Natural killer cell treated with Interleukin-12 subunit alpha and Interleukin-12 subunit beta and Interleukin-15 and Interleukin-18, amount 100 ng/mL, for 72 hours (primary cell): ENCODE results near the gene CALHM5. TPM values are rescaled to one million over a fixed set of nuclear protein-coding genes. Genes with fewer than 3 reads are reported as not detected.

Source experiments
- ATAC-seq, 2 donors: fragments of 150-1000 bp; cut with Tn5 transposase in 1 of 2; sonication (Bioruptor Pico), chemical (Tn5 transposase) in 1 of 2; 2 replicates each; pipeline ENCODE4 v1.10.0; 2021
- DNase-seq: peaks from one replicate; pipeline ENCODE4 v3.0.0; 2022; ENCODE audit warnings: low spot score
- H3K27ac Mint-ChIP-seq, 2 donors: 1 replicate in 1 of 2; 2 replicates in 1 of 2; pipeline ENCODE4 v1.8.0; 2022; ENCODE audit warnings: mixed read lengths in 2 of 2, mild to moderate bottlenecking in 1 of 2, moderate library complexity in 1 of 2
- H3K27me3 Mint-ChIP-seq, 2 donors: 1 replicate in 1 of 2; 2 replicates in 1 of 2; pipeline ENCODE4 v1.8.0; 2022; ENCODE audit warnings: mixed read lengths in 2 of 2
- H3K36me3 Mint-ChIP-seq: one replicate; pipeline ENCODE4 v1.8.0; 2022; ENCODE audit warnings: mixed read lengths
- H3K4me1 Mint-ChIP-seq, 2 donors: 1 replicate in 1 of 2; 2 replicates in 1 of 2; pipeline ENCODE4 v1.8.0; 2022; ENCODE audit warnings: low read depth in 2 of 2, mixed read lengths in 2 of 2, mild to moderate bottlenecking in 1 of 2
- H3K4me3 Mint-ChIP-seq: one replicate; pipeline ENCODE4 v1.8.0; 2022; ENCODE audit warnings: mixed read lengths
- H3K9me3 Mint-ChIP-seq: 2 replicates; pipeline ENCODE4 v1.8.0; 2022; ENCODE audit warnings: mixed read lengths
- total RNA-seq, 2 donors: library from RNA; stranded (reverse); gene quantifications; one replicate each; pipeline ENCODE4 v1.2.3, GENCODE V29; 2022

The CALHM5 gene
- total RNA-seq, 2 donors from 2014 or later = not detected

- Mint-ChIP-seq H3K27me3 (peaks cover 10 to 12% of the 10 kb centered on the region in 2 donors), H3K4me1 (no peaks in the 10 kb centered on the region), H3K36me3 (no peaks in the 10 kb centered on the region), H3K27ac (no peak overlapping the region), H3K4me3 (no peak overlapping the region), H3K9me3 (no peaks in the 10 kb centered on the region)
- ATAC-seq (no peak), DNase-seq (no peak)
Measured at GRCh38 chr6:116518621-116519368, 7.4 kb downstream of the CALHM5 start.

- DNase-seq = no peak
- H3K4me3 Mint-ChIP-seq = no peak overlapping the region
- no peaks in the 10 kb centered on the region for H3K4me1 Mint-ChIP-seq
- no peaks in the 10 kb centered on the region for H3K9me3 Mint-ChIP-seq
- no peak overlapping the region for H3K27ac Mint-ChIP-seq
- H3K36me3 Mint-ChIP-seq = no peaks in the 10 kb centered on the region
- ATAC-seq = no peak
- peaks cover 0 to 5% of the 10 kb centered on the region in 2 donors for H3K27me3 Mint-ChIP-seq
Measured at GRCh38 chr6:116522896-116523295, 11.5 kb downstream of the CALHM5 start.

GRCh38 chr6:116524236-116524635 is 12.8 kb downstream of the CALHM5 start:
- Mint-ChIP-seq H3K27ac (no peak overlapping the region), H3K4me1 (no peaks in the 10 kb centered on the region), H3K36me3 (no peaks in the 10 kb centered on the region), H3K4me3 (no peak overlapping the region), H3K9me3 (no peaks in the 10 kb centered on the region), H3K27me3 (peaks cover 2 to 8% of the 10 kb centered on the region in 2 donors)
- ATAC-seq (no peak), DNase-seq (no peak)

- no peaks in the 10 kb centered on the region for H3K9me3 Mint-ChIP-seq
- ATAC-seq (no peak), DNase-seq (no peak)
- no peak overlapping the region for H3K4me3 Mint-ChIP-seq
- H3K4me1 Mint-ChIP-seq = peaks cover 3 to 5% of the 10 kb centered on the region in 2 donors
- H3K27me3 Mint-ChIP-seq = peaks cover 19 to 22% of the 10 kb centered on the region in 2 donors
- H3K27ac Mint-ChIP-seq = no peak overlapping the region
- H3K36me3 Mint-ChIP-seq = no peaks in the 10 kb centered on the region
Measured at GRCh38 chr6:116528133-116528532, 16.7 kb downstream of the CALHM5 start.

- Mint-ChIP-seq H3K36me3 (no peaks in the 10 kb centered on the region), H3K4me3 (no peak overlapping the region), H3K27me3 (peaks cover 22 to 28% of the 10 kb centered on the region in 2 donors), H3K4me1 (peaks cover 3 to 5% of the 10 kb centered on the region in 2 donors), H3K27ac (no peak overlapping the region), H3K9me3 (no peaks in the 10 kb centered on the region)
- ATAC-seq = no peak
- DNase-seq = no peak
Measured at GRCh38 chr6:116528780-116529179, 17.3 kb downstream of the CALHM5 start.

- Mint-ChIP-seq H3K4me1 (peaks cover 3 to 5% of the 10 kb centered on the region in 2 donors), H3K36me3 (no peaks in the 10 kb centered on the region), H3K27me3 (peaks cover 27 to 29% of the 10 kb centered on the region in 2 donors), H3K4me3 (no peak overlapping the region), H3K27ac (no peak overlapping the region), H3K9me3 (no peaks in the 10 kb centered on the region)
- no peak for DNase-seq
- no peak for ATAC-seq
Measured at GRCh38 chr6:116529466-116530290, 18.2 kb downstream of the CALHM5 start.

- Mint-ChIP-seq H3K4me3 (no peak overlapping the region), H3K27me3 (peaks cover 27 to 29% of the 10 kb centered on the region in 2 donors), H3K36me3 (no peaks in the 10 kb centered on the region), H3K9me3 (no peaks in the 10 kb centered on the region), H3K27ac (no peak overlapping the region), H3K4me1 (peaks cover 3 to 5% of the 10 kb centered on the region in 2 donors)
- DNase-seq (no peak), ATAC-seq (no peak)
Measured at GRCh38 chr6:116530436-116530835, 19.0 kb downstream of the CALHM5 start.

- Mint-ChIP-seq H3K36me3 (no peaks in the 10 kb centered on the region), H3K4me1 (peaks cover 5 to 8% of the 10 kb centered on the region in 2 donors), H3K27me3 (peaks cover 27 to 29% of the 10 kb centered on the region in 2 donors), H3K4me3 (no peak overlapping the region), H3K9me3 (no peaks in the 10 kb centered on the region), H3K27ac (no peak overlapping the region)
- DNase-seq (no peak), ATAC-seq (peak; percentile 79 to 88)
Measured at GRCh38 chr6:116531675-116532570, 20.5 kb downstream of the CALHM5 start.

GRCh38 chr6:116533233-116533957 is 22.0 kb downstream of the CALHM5 start:
- Mint-ChIP-seq H3K27ac (no peak overlapping the region), H3K9me3 (no peaks in the 10 kb centered on the region)
- ATAC-seq = no peak

GRCh38 chr6:116535109-116535508 is 23.7 kb downstream of the CALHM5 start:
- Mint-ChIP-seq H3K27me3 (peaks cover 21 to 26% of the 10 kb centered on the region in 2 donors), H3K36me3 (no peaks in the 10 kb centered on the region), H3K27ac (no peak overlapping the region), H3K4me3 (no peak overlapping the region), H3K9me3 (no peaks in the 10 kb centered on the region), H3K4me1 (peaks cover 5 to 8% of the 10 kb centered on the region in 2 donors)
- DNase-seq = no peak
- ATAC-seq = no peak

More at GRCh38 chr6:116533233-116533957, 22.0 kb downstream of the CALHM5 start:
- DNase-seq = no peak
- Mint-ChIP-seq H3K4me3 (no peak overlapping the region), H3K27me3 (peaks cover 27 to 29% of the 10 kb centered on the region in 2 donors), H3K4me1 (peaks cover 5 to 8% of the 10 kb centered on the region in 2 donors), H3K36me3 (no peaks in the 10 kb centered on the region)

- no peak for ATAC-seq
- Mint-ChIP-seq H3K4me1 (peaks cover 2 to 5% of the 10 kb centered on the region in 2 donors), H3K36me3 (no peaks in the 10 kb centered on the region), H3K27ac (no peak overlapping the region), H3K9me3 (no peaks in the 10 kb centered on the region), H3K27me3 (peaks cover 30 to 31% of the 10 kb centered on the region in 2 donors), H3K4me3 (no peak overlapping the region)
- no peak for DNase-seq
Measured at GRCh38 chr6:116536216-116536621, 24.8 kb downstream of the CALHM5 start.

- H3K27me3 Mint-ChIP-seq = peaks cover 40 to 60% of the 10 kb centered on the region in 2 donors
- DNase-seq (no peak), ATAC-seq (no peak)
- H3K4me3 Mint-ChIP-seq = no peak overlapping the region
- no peaks in the 10 kb centered on the region for H3K4me1 Mint-ChIP-seq
- no peak overlapping the region for H3K27ac Mint-ChIP-seq
- no peaks in the 10 kb centered on the region for H3K36me3 Mint-ChIP-seq
- H3K9me3 Mint-ChIP-seq = no peaks in the 10 kb centered on the region
Measured at GRCh38 chr6:116542426-116542825, 31.0 kb downstream of the CALHM5 start.

- Mint-ChIP-seq H3K27ac (no peak overlapping the region), H3K36me3 (no peaks in the 10 kb centered on the region), H3K4me3 (no peak overlapping the region), H3K4me1 (no peaks in the 10 kb centered on the region), H3K9me3 (no peaks in the 10 kb centered on the region), H3K27me3 (peaks cover 43 to 65% of the 10 kb centered on the region in 2 donors)
- ATAC-seq (no peak), DNase-seq (no peak)
Measured at GRCh38 chr6:116543149-116543548, 31.7 kb downstream of the CALHM5 start.
